ENCODE data around the gene NFAM1. TPM values are rescaled to one million over a fixed set of nuclear protein-coding genes. Genes with fewer than 3 reads are reported as not detected.

The NFAM1 gene
- total RNA-seq, 1 experiment from 2014 or later: 0.12 TPM

GRCh38 chr22:42443240-42444076, 11.3 kb upstream of the NFAM1 start:
- H3K9ac ChIP-seq (ENCODE audit: low read length): peak overlapping the region; percentile 32
- no peaks in the 10 kb centered on the region for H3K27me3 ChIP-seq (ENCODE audit: insufficient read depth, low read length)
- POLR2A ChIA-PET: interaction anchor here (1.3 kb wide), 1 partner anchor 353 kb away, joined by 4 read pairs; the partner anchor contains the start of gene NDUFA6
- ATAC-seq: peak; percentile 16
- no peaks in the 10 kb centered on the region for H3K36me3 ChIP-seq (ENCODE audit: control insufficient read depth in 1 of 2, insufficient read depth in 2 of 2, low read length in 2 of 2)
- H3K9me3 ChIP-seq (ENCODE audit: control insufficient read depth in 1 of 2, insufficient read depth in 1 of 2, low read depth in 1 of 2, low read length in 2 of 2): no peaks in the 10 kb centered on the region
- H2AFZ ChIP-seq (ENCODE audit: low read depth, low read length, poor library complexity, severe bottlenecking): peak overlapping the region; percentile 89
- peak overlapping the region; percentile 81 for H3K4me2 ChIP-seq (ENCODE audit: low read length)
- intact Hi-C loops (cut with micrococcal nuclease): loop anchor here (2.0 kb wide), 1 partner anchor 477 kb away; no protein-coding TSS in a partner anchor
- TF ChIP-seq ZFX (IDR thresholded peaks at IDR 0.05) (0 out of 2 replicates have a peak, but pooled peaks have one; percentile 27), RAD21 (IDR thresholded peaks at IDR 0.05; ENCODE audit: low read depth) (no peak), ATF3 (IDR thresholded peaks at IDR 0.05) (no peak)
- no peaks in the 10 kb centered on the region for H3K9me2 ChIP-seq (ENCODE audit: insufficient read depth)
- no peaks in the 10 kb centered on the region for H4K20me1 ChIP-seq (ENCODE audit: insufficient read depth)
- BruUV-seq (replicated peaks): no TSS peak
- RAD21 ChIA-PET (ENCODE audit: low non-redundant PET in 1 of 2, low total read pairs in 2 of 2, uncharacterized antibody in 2 of 2, unreplicated experiment in 2 of 2): interaction anchor here (0.6 to 1.4 kb wide), 3 partner anchors 30 to 496 kb away, joined by 3 to 4 read pairs (median 3); partner anchors contain the start of gene NDUFA6 (in 1 of the 2)
- no peaks in the 10 kb centered on the region for H3K79me2 ChIP-seq (ENCODE audit: insufficient read depth, low read length)
- no peak for DNase-seq (ENCODE audit: low read depth, low spot score)
- peaks cover 11 to 21% of the 10 kb centered on the region in 2 experiments for H3K4me1 ChIP-seq (ENCODE audit: control insufficient read depth in 1 of 2, insufficient read depth in 2 of 2, low read length in 2 of 2)
- peak overlapping the region; percentile 40 to 49 for H3K4me3 ChIP-seq (replicated peaks in 1 of 2; ENCODE audit: low read depth in 1 of 2, low read length in 2 of 2)
- peak overlapping the region; percentile 29; the same call in 1 of the 2 replicates for H3K27ac ChIP-seq (ENCODE audit: low read depth, low read length)
- CTCF ChIA-PET: interaction anchor here (0.6 to 2.9 kb wide), 19 partner anchors 8 to 776 kb away, joined by 3 to 32 read pairs (median 4); partner anchors contain the start of genes CENPM and NDUFA6

- no TSS peak for BruUV-seq (replicated peaks)
These were observed 10.5 kb upstream of the NFAM1 start for GRCh38 chr22:42442748-42443147.

More at GRCh38 chr22:42442748-42443147, 10.5 kb upstream of the NFAM1 start:
- Histone ChIP-seq H3K27me3 (ENCODE audit: insufficient read depth, low read length) (no peaks in the 10 kb centered on the region), H3K27ac (ENCODE audit: low read depth, low read length) (no peak overlapping the region), H3K9me2 (ENCODE audit: insufficient read depth) (no peaks in the 10 kb centered on the region), H3K9me3 (ENCODE audit: control insufficient read depth in 1 of 2, insufficient read depth in 1 of 2, low read depth in 1 of 2, low read length in 2 of 2) (no peaks in the 10 kb centered on the region), H3K4me3 (replicated peaks in 1 of 2; ENCODE audit: low read depth in 1 of 2, low read length in 2 of 2) (no peak overlapping the region), H3K4me2 (ENCODE audit: low read length) (no peak overlapping the region), H3K36me3 (ENCODE audit: control insufficient read depth in 1 of 2, insufficient read depth in 2 of 2, low read length in 2 of 2) (no peaks in the 10 kb centered on the region), H3K79me2 (ENCODE audit: insufficient read depth, low read length) (no peaks in the 10 kb centered on the region), H3K9ac (ENCODE audit: low read length) (no peak overlapping the region), H2AFZ (ENCODE audit: low read depth, low read length, poor library complexity, severe bottlenecking) (no peak overlapping the region), H4K20me1 (ENCODE audit: insufficient read depth) (no peaks in the 10 kb centered on the region), H3K4me1 (ENCODE audit: control insufficient read depth in 1 of 2, insufficient read depth in 2 of 2, low read length in 2 of 2) (peaks cover 11 to 26% of the 10 kb centered on the region in 2 experiments)
- POLR2A ChIA-PET: no interaction called here
- ATAC-seq (no peak), DNase-seq (ENCODE audit: low read depth, low spot score) (no peak)
- intact Hi-C loops (cut with micrococcal nuclease): no loop called here
- CTCF ChIA-PET: interaction anchor here (0.8 to 2.9 kb wide), 6 partner anchors 164 to 620 kb away, joined by 3 to 32 read pairs (median 4); partner anchors contain the start of gene NDUFA6
- RAD21 ChIA-PET (ENCODE audit: low non-redundant PET in 1 of 2, low total read pairs in 2 of 2, uncharacterized antibody in 2 of 2, unreplicated experiment in 2 of 2): no interaction called here
- no peak for TF ChIP-seq RAD21 (IDR thresholded peaks at IDR 0.05; ENCODE audit: low read depth)
- TF ChIP-seq POLR2A (IDR thresholded peaks at IDR 0.05; ENCODE audit: borderline replicate concordance, extremely low read depth, insufficient read depth, insufficient read length): no peak
- TF ChIP-seq SP1 (IDR thresholded peaks at IDR 0.05; ENCODE audit: low read depth): no peak
- TF ChIP-seq SIN3A (IDR thresholded peaks at IDR 0.05; ENCODE audit: low read depth): no peak
- TF ChIP-seq TCF7L2 (IDR thresholded peaks at IDR 0.05; ENCODE audit: borderline replicate concordance, extremely low read depth, insufficient read depth, insufficient read length): no peak
- no peak for TF ChIP-seq EZH2phosphoT487 (IDR thresholded peaks at IDR 0.05; ENCODE audit: borderline replicate concordance)
- no peak for TF ChIP-seq CEBPB (IDR thresholded peaks at IDR 0.05; ENCODE audit: low read depth)
- no peak for TF ChIP-seq SRF (IDR thresholded peaks at IDR 0.05; ENCODE audit: low read depth)
- TF ChIP-seq ATF3 (IDR thresholded peaks at IDR 0.05): no peak
- TF ChIP-seq CTCF (IDR thresholded peaks at IDR 0.05 in 2 of 3, conservative IDR thresholded peaks at IDR 0.05 in 1 of 3; ENCODE audit: borderline replicate concordance in 1 of 3, insufficient read depth in 1 of 3, low read depth in 2 of 3, low read length in 2 of 3): no peak
- TF ChIP-seq CBX3 (IDR thresholded peaks at IDR 0.05; ENCODE audit: low read depth): no peak
- no peak for TF ChIP-seq JUND (IDR thresholded peaks at IDR 0.05)
- TF ChIP-seq ELF1 (IDR thresholded peaks at IDR 0.05; ENCODE audit: borderline replicate concordance, low read depth): no peak
- TF ChIP-seq EGR1 (IDR thresholded peaks at IDR 0.05; ENCODE audit: low read depth): no peak
